HG03342 (cell line): Measurements from ENCODE around the gene HOGA1.
"Not testable (repeated sequence)": the region's sequence is repeated elsewhere in the genome, so short reads cannot be mapped to it uniquely, and the experiment has no call there.

Experiments used
- ATAC-seq: cut with Tn5 transposase; IDR thresholded peaks from one replicate; pipeline ENCODE4 v1.9.1; 2021; ENCODE audit warnings: mild to moderate bottlenecking, moderate library complexity; ENCODE audit not compliant: unreplicated experiment

The HOGA1 gene

GRCh38 chr10:97607095-97607636, 23.0 kb downstream of the HOGA1 start:
- no peak for ATAC-seq

GRCh38 chr10:97608991-97609561, 24.9 kb downstream of the HOGA1 start:
- ATAC-seq = no peak

GRCh38 chr10:97611473-97611872, 27.3 kb downstream of the HOGA1 start:
- ATAC-seq = no peak

- no peak for ATAC-seq
Measured at GRCh38 chr10:97612386-97612785, 28.2 kb downstream of the HOGA1 start.

- no peak for ATAC-seq
Measured at GRCh38 chr10:97618285-97618684, 34.1 kb downstream of the HOGA1 start.

- no peak for ATAC-seq
Measured at GRCh38 chr10:97618733-97619132, 34.5 kb downstream of the HOGA1 start.

- no peak for ATAC-seq
Measured at GRCh38 chr10:97623277-97623676, 39.1 kb downstream of the HOGA1 start.

- ATAC-seq = no peak
Measured at GRCh38 chr10:97627731-97628130, 43.5 kb downstream of the HOGA1 start.

- no peak for ATAC-seq
Measured at GRCh38 chr10:97628228-97628627, 44.0 kb downstream of the HOGA1 start.

GRCh38 chr10:97629289-97629688, 45.1 kb downstream of the HOGA1 start:
- no peak for ATAC-seq

GRCh38 chr10:97631098-97631497, 46.9 kb downstream of the HOGA1 start:
- ATAC-seq = no peak

GRCh38 chr10:97632949-97633884, 49.0 kb downstream of the HOGA1 start, which contains the start of gene MORN4:
Gene MORN4, minus strand, starts transcription at chr10:97633500. Its CDS starts 13,847 bp downstream, at chr10:97619653.
- peak; percentile 99 for ATAC-seq

- ATAC-seq = no peak
Measured at GRCh38 chr10:97633921-97634320, 49.7 kb downstream of the HOGA1 start.

GRCh38 chr10:97635577-97635976, 51.4 kb downstream of the HOGA1 start:
- no peak for ATAC-seq

- ATAC-seq = not testable (repeated sequence)
Measured at GRCh38 chr10:97639090-97639489, 54.9 kb downstream of the HOGA1 start.

GRCh38 chr10:97640174-97640867, 56.1 kb downstream of the HOGA1 start, which contains the start of gene PI4K2A:
Gene PI4K2A, plus strand, starts transcription at chr10:97640671. Its CDS starts 72 bp downstream, at chr10:97640743.
- peak; percentile 98 for ATAC-seq

- ATAC-seq = peak; percentile 23
Measured at GRCh38 chr10:97640868-97641811, 57.0 kb downstream of the HOGA1 start.

GRCh38 chr10:97642471-97643159, 58.4 kb downstream of the HOGA1 start:
- not testable (repeated sequence) for ATAC-seq

GRCh38 chr10:97643441-97643985, 59.3 kb downstream of the HOGA1 start:
- ATAC-seq = no peak
